Liver (tissue), 3 donors: ENCODE results near the gene MANBA.

Experiments
- ATF3 ChIP-seq: IDR thresholded peaks from 2 replicates; pipeline ENCODE4 v1.6.1; 2016; ENCODE audit warnings: antibody characterized with exemption
- GABPA ChIP-seq, 2 donors: IDR thresholded peaks in 1 of 2; conservative IDR thresholded peaks in 1 of 2; 2 replicates each; pipeline ENCODE4 v1.6.1; 2016; ENCODE audit warnings: antibody characterized with exemption in 2 of 2, mild to moderate bottlenecking in 1 of 2, moderate library complexity in 1 of 2
- HNF4G ChIP-seq: IDR thresholded peaks from 2 replicates; pipeline ENCODE4 v1.6.1; 2016; ENCODE audit warnings: antibody characterized with exemption
- JUND ChIP-seq, 2 donors: IDR thresholded peaks; 2 replicates each; pipeline ENCODE4 v1.6.1; 2016; ENCODE audit warnings: antibody characterized with exemption in 2 of 2
- RAD21 ChIP-seq, 2 donors: IDR thresholded peaks; 2 replicates each; pipeline ENCODE4 v1.6.1; 2016; ENCODE audit warnings: antibody characterized with exemption in 2 of 2, mild to moderate bottlenecking in 2 of 2
- RXRA ChIP-seq, 2 donors: IDR thresholded peaks; 2 replicates each; pipeline ENCODE4 v1.6.1; 2017 to 2018; ENCODE audit warnings: antibody characterized with exemption in 2 of 2, mild to moderate bottlenecking in 1 of 2
- SP1 ChIP-seq: IDR thresholded peaks from 2 replicates; pipeline ENCODE4 v1.6.1; 2018; ENCODE audit warnings: antibody characterized with exemption, mild to moderate bottlenecking
- TAF1 ChIP-seq: conservative IDR thresholded peaks from 2 replicates; pipeline ENCODE4 v1.6.1; 2016; ENCODE audit warnings: antibody characterized with exemption, mild to moderate bottlenecking
- TF ChIP-seq, protein P1 (sequence below): IDR thresholded peaks from 2 replicates; pipeline ENCODE4 v1.6.1; 2016; ENCODE audit warnings: antibody characterized with exemption
- TF ChIP-seq, protein P2 (sequence below): fragments of 150-350 bp; IDR thresholded peaks from 2 replicates; pipeline ENCODE4 v1.5.1; 2017; ENCODE audit warnings: improper control_type of control experiment, low read depth, low read length; ENCODE audit not compliant: missing input control
- TF ChIP-seq, protein P3 (sequence below): IDR thresholded peaks from 2 replicates; pipeline ENCODE4 v1.6.1; 2016; ENCODE audit warnings: antibody characterized with exemption, mild to moderate bottlenecking
- donor health status: healthy.
- donor health status: healthy.

DNA sequence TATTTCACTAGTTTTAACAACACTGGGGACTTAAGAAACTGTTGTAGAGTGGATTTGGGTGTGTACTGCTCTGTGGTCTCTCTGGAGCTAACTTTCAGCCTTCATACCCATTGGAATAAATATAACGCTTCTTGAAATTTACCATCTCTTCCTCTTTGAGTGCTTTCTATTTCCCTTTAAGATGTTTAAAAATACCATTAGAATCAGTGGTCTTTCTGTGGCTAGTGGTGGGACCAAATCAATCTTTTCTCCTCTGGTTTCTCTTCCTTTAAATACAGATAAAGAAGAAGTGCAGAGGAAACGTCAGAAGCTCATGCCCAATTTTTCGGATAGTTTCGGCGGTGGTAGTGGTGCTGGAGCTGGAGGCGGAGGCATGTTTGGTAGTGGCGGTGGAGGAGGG lies 167.6 kb downstream of the MANBA start:
- TF ChIP-seq GABPA (IDR thresholded peaks at IDR 0.05 in 1 of 2, conservative IDR thresholded peaks at IDR 0.05 in 1 of 2) (no peak), RAD21 (IDR thresholded peaks at IDR 0.05) (no peak), HNF4G (no peak), SP1 (no peak), RXRA (IDR thresholded peaks at IDR 0.05) (no peak), TAF1 (no peak), ATF3 (no peak), JUND (IDR thresholded peaks at IDR 0.05) (no peak)
- TF ChIP-seq, protein P1, sequence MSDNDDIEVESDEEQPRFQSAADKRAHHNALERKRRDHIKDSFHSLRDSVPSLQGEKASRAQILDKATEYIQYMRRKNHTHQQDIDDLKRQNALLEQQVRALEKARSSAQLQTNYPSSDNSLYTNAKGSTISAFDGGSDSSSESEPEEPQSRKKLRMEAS = no peak
- TF ChIP-seq, protein P2, sequence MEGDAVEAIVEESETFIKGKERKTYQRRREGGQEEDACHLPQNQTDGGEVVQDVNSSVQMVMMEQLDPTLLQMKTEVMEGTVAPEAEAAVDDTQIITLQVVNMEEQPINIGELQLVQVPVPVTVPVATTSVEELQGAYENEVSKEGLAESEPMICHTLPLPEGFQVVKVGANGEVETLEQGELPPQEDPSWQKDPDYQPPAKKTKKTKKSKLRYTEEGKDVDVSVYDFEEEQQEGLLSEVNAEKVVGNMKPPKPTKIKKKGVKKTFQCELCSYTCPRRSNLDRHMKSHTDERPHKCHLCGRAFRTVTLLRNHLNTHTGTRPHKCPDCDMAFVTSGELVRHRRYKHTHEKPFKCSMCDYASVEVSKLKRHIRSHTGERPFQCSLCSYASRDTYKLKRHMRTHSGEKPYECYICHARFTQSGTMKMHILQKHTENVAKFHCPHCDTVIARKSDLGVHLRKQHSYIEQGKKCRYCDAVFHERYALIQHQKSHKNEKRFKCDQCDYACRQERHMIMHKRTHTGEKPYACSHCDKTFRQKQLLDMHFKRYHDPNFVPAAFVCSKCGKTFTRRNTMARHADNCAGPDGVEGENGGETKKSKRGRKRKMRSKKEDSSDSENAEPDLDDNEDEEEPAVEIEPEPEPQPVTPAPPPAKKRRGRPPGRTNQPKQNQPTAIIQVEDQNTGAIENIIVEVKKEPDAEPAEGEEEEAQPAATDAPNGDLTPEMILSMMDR = no peak
- TF ChIP-seq, protein P3, sequence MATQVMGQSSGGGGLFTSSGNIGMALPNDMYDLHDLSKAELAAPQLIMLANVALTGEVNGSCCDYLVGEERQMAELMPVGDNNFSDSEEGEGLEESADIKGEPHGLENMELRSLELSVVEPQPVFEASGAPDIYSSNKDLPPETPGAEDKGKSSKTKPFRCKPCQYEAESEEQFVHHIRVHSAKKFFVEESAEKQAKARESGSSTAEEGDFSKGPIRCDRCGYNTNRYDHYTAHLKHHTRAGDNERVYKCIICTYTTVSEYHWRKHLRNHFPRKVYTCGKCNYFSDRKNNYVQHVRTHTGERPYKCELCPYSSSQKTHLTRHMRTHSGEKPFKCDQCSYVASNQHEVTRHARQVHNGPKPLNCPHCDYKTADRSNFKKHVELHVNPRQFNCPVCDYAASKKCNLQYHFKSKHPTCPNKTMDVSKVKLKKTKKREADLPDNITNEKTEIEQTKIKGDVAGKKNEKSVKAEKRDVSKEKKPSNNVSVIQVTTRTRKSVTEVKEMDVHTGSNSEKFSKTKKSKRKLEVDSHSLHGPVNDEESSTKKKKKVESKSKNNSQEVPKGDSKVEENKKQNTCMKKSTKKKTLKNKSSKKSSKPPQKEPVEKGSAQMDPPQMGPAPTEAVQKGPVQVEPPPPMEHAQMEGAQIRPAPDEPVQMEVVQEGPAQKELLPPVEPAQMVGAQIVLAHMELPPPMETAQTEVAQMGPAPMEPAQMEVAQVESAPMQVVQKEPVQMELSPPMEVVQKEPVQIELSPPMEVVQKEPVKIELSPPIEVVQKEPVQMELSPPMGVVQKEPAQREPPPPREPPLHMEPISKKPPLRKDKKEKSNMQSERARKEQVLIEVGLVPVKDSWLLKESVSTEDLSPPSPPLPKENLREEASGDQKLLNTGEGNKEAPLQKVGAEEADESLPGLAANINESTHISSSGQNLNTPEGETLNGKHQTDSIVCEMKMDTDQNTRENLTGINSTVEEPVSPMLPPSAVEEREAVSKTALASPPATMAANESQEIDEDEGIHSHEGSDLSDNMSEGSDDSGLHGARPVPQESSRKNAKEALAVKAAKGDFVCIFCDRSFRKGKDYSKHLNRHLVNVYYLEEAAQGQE = no peak
